Adipose tissue (tissue), 3 donors: ENCODE measurements around the gene TBX6. TPM values are rescaled to one million over a fixed set of nuclear protein-coding genes. Genes with fewer than 3 reads are reported as not detected.
A peak's percentile ranks its signal among the peaks of the same experiment; 100 is the strongest.
"Not testable (repeated sequence)": the region's sequence is repeated elsewhere in the genome, so short reads cannot be mapped to it uniquely, and the experiment has no call there.

Source experiments
- H3K27ac ChIP-seq: one replicate; pipeline ENCODE4 v1.5.1; 2013; ENCODE audit warnings: low read depth, low read length
- WGBS, 3 donors: extraction: QIAGEN DNeasy Blood & Tissue Kit; methylation state at CpG; one replicate each; pipeline ENCODE4 v1.1.7; 2013; 5-methylcytosine and 5-hydroxymethylcytosine counted together
- polyA plus RNA-seq, 3 donors: library from polyadenylated mRNA; stranded (reverse); fragments of 200-250 nt; gene quantifications; one replicate each; pipeline ENCODE4 v1.2.3, GENCODE V29; 2013
- donor health status: healthy with polysubstance abuse.
- donor health status: Bipolar disorder and iron deficiency.
- donor health status: healthy.

Gene TBX6
- polyA plus RNA-seq, 3 donors: 0.67 to 1.3 (median 0.73) TPM

DNA sequence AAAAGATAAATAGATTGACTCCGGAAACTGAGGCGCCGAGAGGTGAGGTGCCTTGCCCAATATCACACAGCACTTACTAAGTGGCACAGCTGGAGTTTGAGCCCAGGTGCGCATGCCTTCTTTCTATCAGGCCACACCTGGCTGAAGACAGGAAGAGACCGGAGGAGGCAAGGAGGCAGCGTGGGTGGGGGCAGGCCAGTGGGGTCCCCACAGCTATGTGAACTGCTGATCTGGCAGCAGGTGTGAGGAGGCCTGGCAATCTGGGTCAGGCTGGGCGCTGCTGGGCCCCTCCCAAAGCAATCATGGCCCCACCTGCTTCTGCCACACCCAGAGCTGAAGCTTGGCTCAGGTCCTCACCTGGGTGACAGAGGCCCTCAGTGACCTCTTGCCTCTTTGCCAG is 23.5 kb upstream of the TBX6 start:
- H3K27ac ChIP-seq: no peak overlapping the region

DNA sequence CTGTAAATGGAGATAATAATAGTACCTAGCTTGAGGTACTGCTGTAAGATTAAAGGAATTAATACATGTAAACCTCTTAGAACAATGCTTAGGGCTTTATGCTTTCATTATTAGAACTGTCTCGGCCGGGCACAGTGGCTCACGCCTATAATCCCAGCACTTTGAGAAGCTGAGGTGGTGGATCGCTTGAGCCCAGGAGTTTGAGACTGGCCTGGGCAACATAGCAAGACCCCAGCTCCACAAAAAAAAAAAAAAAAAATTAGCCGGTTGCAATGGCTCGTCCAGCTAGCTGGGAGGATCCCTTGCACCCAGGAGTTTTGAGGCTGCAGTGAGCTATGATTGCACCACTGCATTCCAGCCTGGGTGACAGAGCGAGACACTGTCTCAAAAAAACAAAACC is 23.1 kb upstream of the TBX6 start:
- WGBS, 3 donors: 78 to 90% (median 78%) methylated on average over 7 of the region's 7 CpGs
- H3K27ac ChIP-seq: not testable (repeated sequence)

More for the DNA sequence above, 23.5 kb upstream of the TBX6 start:
- WGBS, 3 donors: 58 to 91% (median 81%) methylated on average over 7 of the region's 7 CpGs

DNA sequence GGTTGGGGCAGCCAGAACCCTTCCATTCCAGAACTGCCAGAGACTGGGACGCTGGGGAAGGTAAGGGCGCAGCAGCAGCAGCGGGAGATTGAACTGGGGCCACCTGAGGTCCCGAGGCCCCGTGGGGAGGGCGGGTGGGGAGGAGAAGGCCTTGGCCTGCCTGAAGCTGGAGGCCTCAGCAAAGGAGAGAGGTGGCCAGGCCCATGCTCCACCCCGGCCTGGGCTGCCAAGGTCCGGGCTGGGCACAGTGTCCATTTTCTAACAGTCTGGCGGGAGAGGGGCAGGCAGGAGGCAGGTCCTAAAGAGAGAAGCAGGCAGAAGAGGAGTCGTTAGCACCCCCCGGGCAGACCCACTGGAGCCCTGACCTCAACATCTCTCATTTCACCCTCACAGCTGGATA is 22.7 kb upstream of the TBX6 start:
- 54 to 82% (median 64%) methylated on average over 10 to 11 of the region's 11 CpGs for WGBS, 3 donors
- H3K27ac ChIP-seq: no peak overlapping the region

DNA sequence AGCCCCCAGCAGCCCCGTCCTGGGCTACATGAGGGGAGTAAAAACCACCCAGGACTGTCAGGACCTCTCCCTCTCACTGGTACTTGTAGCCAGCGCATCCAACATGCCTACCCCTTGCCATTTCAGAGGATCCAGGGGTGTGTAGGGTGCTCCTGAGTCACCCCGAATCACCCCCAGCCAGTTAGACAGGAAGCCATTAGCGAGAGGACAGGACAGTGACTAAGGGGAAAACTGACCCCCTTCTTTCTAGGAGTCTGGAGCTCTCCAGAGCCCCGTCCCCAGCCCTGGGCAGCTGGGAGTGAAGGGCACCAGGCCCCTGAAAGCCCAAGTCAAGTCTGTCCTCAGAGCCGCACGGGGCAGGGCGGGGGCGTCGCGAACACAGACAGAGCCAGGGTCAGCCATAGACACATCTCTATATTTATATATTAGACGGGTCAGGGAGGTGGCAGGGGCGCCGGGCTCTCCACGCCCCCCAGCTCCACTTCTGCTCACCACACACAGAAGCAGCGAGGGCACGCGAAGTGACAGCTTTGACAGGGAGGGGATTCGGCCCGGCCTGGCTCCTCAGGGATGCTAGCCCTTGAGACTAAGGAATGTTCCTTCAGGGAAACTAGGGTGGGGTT is 22.1 kb upstream of the TBX6 start:
- no peak overlapping the region for H3K27ac ChIP-seq
- 83 to 86% (median 84%) methylated on average over 20 of the region's 20 CpGs for WGBS, 3 donors

DNA sequence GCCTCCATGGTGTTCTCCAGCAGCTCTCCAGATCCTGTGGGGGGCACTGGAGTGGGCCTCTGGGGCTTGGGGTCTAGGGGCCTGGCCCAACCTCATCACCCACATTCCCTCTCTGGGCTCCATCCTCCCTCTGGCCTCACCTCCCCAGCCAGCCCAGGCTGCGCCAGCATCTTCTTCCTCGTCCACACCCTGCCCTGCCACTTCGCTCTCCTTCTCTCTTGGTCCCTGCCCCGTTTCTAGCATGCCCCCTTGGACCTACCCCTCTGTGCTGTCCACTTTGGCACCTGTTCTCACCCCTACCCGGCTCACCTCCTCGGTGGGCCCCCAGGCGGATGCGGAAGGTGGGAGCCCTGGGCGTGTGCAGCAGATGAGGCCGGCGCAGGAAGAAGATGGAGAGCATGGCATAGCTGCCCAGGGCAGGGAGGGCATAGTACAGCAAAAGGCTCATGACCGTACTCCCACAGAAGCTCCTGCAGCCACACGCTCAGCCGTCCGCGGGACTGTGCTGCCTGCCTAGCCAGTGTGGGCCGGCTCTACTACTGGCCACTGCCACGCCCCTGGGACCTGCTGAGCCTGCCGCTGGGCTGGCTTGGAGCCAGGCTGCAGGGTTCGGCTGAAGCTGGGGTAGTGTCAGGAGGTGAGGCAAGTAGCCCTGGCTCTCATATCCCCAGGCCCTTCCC is 21.4 kb upstream of the TBX6 start, which contains the start of gene GDPD3:
Gene GDPD3, minus strand, starts transcription at position 507 of the 680 bp plus-strand sequence. Its CDS starts 59 bp downstream, at position 448.
- no peak within 1 kb of the TSS for H3K27ac ChIP-seq
- 63 to 75% (median 75%) methylated on average over 16 to 20 of the region's 20 CpGs for WGBS, 3 donors

DNA sequence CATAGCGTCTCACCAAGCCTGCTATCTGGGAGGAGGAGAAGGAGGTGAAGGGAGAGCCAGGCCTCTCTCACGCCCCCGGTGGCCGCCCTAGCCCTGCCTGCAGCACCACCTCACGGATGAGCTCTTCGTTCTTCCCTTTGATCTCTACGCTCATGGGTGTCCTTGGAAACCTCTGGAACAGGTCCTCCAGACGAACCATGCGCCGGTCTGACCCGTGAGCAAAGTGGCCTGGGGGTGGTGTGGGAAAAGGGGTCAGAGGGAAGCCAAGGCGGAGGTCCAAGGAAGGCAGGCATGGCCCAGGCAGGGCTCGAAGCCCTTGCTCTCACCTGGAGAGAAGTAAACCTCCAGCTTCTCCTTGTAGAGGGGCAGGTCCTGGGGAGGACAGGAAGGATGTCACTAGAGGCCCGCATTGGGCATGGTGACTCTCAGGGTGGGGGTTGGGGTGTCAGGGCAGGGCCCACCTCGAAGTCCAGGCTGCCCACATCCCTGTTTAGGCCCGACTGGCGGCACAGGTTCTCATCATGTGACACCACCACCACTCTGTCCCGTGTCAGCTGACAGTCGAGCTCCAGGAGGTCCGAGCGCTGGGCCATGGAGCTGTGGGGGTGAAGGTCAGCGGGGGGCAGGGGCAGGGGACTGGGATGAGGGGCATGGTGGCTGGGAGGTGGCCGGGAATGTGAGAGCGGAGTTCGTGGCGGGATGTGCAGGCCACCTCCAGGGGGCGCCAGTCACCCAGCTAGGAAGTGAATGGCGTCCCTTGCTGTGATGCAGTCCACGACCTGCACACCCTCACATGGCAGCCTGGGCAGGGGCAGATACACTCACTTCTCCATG is 20.7 kb upstream of the TBX6 start:
- H3K27ac ChIP-seq: no peak overlapping the region
- 78 to 86% (median 82%) methylated on average over 28 to 29 of the region's 29 CpGs for WGBS, 3 donors

DNA sequence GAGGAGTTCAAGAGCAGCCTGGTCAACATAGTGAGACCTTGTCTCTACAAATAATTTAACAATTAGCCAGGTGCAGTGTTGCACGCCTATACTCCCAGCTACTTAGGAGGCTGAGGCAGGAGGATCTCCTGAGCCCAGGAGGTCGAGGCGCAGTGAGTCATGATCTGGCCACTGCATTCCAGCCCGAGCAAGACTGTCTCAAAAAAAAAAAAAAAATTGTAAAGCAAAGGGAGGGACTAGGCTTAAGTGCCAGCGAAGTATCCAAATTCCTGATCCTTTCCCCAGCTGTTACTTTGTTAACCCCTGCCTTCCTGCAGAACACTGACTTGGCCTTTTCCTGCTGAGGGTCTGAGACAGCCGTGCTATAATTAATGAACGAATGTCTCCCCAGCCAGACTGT is 18.9 kb upstream of the TBX6 start:
- H3K27ac ChIP-seq: no peak overlapping the region
- WGBS, 3 donors: 65 to 81% (median 68%) methylated on average over 7 of the region's 7 CpGs

DNA sequence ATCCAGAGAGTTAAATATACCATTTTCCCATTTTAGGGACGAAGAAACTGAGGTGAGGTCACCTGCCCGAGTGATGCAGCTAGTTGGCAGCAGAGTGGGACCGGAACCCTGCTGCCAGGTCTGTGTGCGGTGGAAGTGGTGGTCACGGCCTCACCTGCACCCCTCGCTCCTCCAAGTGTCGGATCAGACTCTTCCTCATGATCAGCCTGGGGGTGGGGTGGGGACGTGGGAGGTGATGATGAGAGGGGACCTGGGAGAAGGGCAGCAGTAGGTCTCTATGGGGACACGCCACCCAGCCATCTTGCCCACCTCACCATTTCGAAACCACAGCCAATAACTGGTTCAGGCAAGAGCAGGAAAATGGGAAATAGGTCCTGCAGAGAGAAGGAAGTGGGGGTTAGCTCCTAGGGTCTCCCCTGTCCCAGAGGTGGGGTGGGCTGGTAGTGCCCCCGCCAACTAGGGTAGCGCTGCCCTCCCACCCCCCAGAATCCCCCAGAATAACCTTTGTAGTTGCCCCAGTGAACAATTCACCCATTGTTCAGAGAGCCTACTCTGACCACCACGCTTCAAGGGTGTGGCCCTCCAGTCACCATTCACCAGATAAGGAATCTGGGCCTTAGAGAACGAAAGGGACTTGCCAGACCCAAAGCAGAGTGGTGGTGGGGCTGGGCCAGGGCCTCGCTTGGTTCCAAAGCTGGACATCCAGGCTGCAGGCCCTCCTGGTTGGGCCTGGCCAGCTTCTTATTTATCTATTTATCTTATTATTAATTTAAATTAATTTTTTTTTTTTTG is 16.5 kb upstream of the TBX6 start:
- no peak overlapping the region for H3K27ac ChIP-seq
- 84 to 85% (median 84%) methylated on average over 15 of the region's 15 CpGs for WGBS, 3 donors

DNA sequence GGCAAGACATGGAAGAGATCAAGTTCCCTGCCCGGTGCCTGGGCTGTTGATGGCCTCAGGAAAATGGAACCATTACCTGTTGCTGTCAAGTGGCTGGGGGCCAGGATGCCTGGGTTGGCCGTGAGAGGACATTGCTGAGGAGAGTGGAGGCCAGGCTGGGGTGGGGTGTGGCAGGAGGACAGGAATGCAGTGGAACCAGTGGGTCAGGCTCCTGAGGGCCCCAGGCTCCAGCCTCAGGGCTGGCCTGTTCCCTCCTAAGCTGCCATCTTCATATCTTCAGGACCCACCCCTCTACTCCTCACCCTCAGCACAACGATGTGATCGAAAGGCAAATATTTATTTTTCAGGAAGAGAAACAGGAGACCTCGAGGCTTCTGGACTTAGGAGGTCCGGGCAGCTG is 12.8 kb upstream of the TBX6 start:
- H3K27ac ChIP-seq: no peak overlapping the region
- 62 to 81% (median 74%) methylated on average over 6 of the region's 6 CpGs for WGBS, 3 donors

DNA sequence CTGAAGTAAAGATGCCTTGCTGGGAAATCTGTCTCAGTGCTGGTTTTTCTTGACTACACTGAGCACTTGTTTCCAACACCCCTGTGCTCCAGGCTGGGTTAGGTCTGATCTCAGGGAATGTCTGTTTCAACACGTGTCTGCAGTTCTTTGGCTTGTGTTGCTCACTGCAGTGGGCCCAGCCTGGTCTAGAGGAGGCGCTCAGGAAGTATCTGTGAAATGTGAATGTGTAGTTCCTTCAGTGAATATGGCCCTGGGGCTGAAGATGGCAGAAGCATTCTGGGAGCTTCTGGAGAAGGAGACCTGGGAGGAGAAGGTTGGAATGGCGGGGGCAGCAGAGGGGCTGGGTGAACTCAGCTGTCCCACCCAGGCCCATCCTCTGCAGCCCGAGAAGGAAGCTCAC is 12.4 kb upstream of the TBX6 start:
- no peak overlapping the region for H3K27ac ChIP-seq
- 84 to 89% (median 87%) methylated on average over 4 of the region's 4 CpGs for WGBS, 3 donors

DNA sequence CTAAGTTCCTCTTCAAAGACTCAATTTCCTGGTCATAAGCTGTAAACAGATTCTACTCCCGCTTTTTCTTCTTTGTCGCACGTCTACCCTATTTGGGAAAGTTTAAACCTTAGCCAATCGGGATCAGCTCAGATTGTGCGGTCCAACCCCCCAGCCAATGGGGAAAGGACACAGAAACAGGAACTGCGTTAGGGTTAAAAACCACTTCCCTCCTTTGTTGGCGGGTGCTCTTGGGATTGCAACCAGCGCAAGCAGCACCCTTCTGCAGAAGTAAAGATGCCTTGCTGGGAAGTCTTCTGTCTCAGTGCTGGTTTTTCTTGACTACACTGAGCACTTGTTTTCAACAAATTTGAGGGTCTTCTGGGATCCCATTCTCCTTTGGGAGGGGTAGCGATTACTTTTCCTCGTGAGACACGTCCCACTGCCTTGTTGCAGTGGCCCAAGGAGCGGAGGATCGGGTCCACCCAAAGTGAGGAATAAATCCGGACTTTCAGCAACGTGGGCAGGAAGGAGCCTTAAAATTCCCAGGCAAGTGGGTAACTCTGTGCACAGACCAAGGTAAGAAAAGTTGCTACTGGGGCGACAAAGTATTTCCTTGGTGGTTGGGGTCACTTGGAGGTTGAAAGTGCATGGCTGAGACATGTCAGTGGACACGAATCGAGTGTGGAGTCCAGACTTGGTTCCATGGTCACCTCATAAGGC is 5.3 kb upstream of the TBX6 start:
- peak overlapping the region; percentile 81 for H3K27ac ChIP-seq

DNA sequence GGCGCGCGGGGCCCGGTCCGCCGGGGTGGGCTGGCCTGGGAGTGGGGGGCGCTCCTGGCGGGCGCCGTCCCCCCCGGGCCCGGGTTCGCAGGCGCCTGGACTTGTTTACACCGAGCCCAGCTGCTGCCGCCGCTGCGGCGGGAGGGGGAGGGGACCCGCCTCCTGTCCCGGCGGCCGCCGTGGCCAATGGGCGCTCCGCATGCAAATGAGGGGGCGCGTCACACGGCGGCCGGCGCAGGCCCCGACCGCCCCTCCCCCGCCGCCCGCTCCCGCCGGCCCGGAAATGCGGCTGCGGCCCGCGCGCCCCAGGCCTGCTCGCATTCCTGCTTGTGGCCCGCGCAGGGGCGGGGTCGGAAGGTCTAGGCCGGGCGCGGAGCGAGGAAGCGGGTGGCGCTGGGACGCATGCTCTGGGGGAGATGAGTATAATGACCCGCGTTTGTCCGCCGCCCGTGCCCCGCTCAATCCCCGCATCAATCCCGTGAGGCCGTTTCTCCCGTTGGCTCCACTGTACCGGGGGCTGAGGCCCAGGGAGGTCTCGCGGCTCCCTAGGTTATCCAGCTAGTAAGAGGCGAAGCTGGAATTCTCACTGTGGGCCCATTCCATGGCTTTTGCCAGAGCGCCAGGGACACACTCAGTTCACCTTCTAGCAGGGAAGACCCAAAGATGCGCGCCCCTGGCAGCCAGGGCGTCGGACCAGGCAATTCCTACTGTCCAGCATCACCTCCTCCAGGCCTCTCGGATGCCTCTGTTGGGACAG is 4.6 kb upstream of the TBX6 start, which contains the start of gene YPEL3:
Gene YPEL3, minus strand, starts transcription at position 109 of the 757 bp plus-strand sequence. CDS start 731 bp downstream, outside the sequence.
- WGBS, 3 donors: 9 to 12% (median 11%) methylated on average over 54 to 77 of the region's 77 CpGs
- peak within 1 kb of the TSS; percentile 81 for H3K27ac ChIP-seq

More for the DNA sequence above, 5.3 kb upstream of the TBX6 start:
- 92 to 97% (median 92%) methylated on average over 18 of the region's 18 CpGs for WGBS, 3 donors

DNA sequence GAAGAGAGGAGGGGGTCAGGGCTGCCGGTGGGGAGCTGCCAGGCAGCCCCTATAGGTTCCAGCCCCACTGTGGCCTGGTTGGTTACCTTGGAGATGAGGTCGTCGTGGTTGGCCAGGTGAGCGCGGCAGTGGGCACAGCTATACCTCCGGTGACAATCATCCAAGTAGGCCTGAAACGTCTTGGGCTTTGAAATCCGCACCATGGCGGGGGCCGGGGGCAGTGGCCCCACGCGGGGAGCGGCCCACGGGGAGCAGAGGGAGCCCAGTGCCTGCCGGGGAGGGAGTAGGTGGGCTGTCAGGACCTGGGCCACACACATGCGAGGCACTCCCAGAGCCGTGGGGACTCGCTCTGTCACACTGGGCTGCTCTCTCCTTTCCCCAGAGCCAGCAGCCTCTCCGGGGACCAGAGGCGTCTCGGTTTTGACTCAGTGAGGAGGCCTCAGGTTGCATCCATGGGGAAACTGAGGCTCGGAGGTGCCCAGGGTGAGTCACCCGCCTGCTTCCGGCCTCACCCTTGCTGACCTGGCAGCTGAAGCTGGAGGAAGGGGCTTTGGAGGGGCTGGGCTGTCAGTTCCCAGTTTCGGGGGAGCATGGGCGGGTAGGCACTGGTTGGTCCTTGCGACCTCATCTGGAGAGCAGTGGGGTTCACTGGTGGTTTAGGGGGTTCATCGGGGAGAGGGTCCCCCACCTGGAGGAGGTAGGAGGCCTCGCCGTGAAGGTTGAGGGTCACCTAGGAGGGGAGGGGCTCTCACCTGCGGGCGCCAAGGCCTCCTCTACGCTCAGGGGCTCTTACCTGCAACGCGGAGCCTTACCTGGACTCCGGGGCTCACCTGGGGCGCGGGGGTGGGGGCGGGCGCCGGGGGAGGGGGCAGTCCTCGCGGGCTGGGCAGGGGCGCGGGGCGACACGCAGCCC is 3.7 kb upstream of the TBX6 start:
- WGBS, 3 donors: 7 to 11% (median 7%) methylated on average over 33 to 47 of the region's 47 CpGs
- H3K27ac ChIP-seq: no peak overlapping the region

DNA sequence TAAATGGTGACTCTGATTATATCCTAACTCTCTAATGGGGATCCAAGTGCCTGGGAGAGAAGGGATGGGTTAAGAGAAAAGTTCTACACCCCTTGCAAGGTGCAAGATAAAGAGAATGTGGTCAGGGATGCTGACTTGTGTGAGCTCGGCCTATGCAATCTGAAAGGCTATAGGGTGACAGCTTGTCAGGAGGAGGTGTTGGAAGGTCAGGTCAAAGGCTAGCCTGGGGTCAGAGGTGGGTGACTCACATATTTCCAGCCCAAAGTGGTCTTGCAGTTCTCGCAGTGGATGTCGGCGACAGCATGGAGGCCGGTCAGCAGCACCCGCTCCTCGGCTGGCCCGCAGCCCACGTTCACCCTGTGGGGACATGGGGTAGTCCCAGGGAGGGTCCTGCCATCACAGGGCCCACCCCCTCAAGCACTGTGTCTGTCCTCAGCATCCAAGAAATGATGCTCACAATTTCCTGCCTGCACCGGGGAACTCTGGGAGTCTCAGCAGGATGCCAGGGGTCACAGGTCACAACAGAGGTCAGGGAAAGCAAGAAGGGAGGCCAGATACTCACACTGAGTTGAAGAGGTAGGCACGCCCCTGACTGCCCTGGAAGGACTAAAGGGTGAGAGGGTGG is 2.9 kb upstream of the TBX6 start:
- 75 to 80% (median 75%) methylated on average over 11 of the region's 11 CpGs for WGBS, 3 donors

DNA sequence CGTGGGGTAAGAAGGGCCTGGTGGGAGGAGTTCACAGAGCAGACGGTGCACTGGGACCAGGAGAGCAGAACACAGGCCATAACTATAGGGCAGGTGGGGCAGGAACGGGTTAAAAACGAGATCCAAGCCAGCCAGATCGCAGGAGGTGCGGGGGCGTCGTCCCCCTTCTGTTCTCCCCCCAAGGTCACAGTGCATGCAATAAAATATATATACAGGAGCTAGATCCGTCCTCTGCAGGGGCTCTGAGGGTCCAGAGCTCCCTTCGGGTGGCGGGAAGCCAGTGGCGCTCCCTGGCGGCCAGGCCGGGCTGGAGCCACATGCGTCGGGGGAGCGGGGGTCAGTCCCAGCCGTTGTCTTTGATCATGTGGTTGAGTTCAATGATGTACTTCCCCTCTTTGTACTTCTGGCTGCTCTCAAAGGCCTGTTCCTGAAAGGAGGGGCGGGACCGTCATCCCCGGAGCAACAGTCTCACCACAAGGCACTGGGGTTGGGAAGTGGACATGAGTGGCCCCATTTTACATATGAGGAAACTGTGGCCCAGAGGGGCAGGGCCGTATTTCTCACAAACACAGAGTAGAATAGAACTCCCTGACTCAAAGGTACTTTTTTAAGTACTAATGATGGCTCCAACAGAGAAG is 768 bp upstream of the TBX6 start:
- peak overlapping the region; percentile 38 for H3K27ac ChIP-seq
- WGBS, 3 donors: 5 to 17% (median 6%) methylated on average over 19 to 22 of the region's 22 CpGs

More for the DNA sequence above, 2.9 kb upstream of the TBX6 start:
- no peak overlapping the region for H3K27ac ChIP-seq
